Measurements from ENCODE around the gene ACSL3. TPM values are rescaled to one million over a fixed set of nuclear protein-coding genes. Genes with fewer than 3 reads are reported as not detected.

The ACSL3 gene
- total RNA-seq, 1 experiment from 2014 or later, result 236 TPM

DNA sequence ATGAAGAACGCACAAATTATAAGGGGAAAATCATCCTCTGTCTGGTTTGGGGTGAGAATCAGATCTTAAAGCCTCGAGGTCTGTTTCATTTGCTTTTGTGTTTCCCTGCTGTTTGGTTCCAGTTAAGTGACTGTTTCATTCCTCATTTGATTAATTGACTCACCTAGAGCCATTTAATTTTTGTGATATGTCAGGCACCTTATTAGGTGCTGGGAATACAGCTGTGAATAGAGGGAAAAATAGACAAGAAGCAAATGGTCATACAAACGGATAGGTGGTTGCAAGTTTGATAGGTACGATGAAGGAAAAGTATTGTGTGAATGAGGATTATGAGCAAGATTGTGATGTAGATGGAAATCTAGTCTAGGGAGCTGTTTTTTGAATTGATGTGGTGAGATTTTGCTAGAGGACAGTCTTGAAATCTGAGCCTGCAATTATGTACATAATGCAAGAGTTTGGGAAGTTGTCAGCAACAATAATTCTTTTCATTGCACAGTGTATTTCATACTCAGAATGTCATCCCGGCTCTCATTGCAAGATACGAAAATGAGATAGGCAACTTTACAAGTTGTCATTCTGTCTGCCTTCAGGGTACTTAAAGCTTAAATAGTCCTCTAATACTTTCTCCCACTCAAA is 2.2 kb downstream of the ACSL3 start:
- H2AFZ ChIP-seq (ENCODE audit: low read length), result no peak overlapping the region
- intact Hi-C loops (cut with micrococcal nuclease), result loop anchor here (1.0 kb wide), 1 partner anchor 173 kb away; no protein-coding TSS in a partner anchor
- H3K9ac ChIP-seq (ENCODE audit: low read length), result peak overlapping the region; percentile 88; the same call in 1 of the 2 replicates
- H3K4me3 ChIP-seq (ENCODE audit: low read length), result peak overlapping the region; percentile 76
- no peaks in the 10 kb centered on the region for H3K9me2 ChIP-seq (replicated peaks; ENCODE audit: low read length)
- no peaks in the 10 kb centered on the region for H3K36me3 ChIP-seq (ENCODE audit: low read depth, low read length)
- peaks cover 60% of the 10 kb centered on the region for H4K20me1 ChIP-seq (ENCODE audit: low read length)
- DNase-seq (peak; percentile 41), ATAC-seq (no peak)
- peak overlapping the region; percentile 87 for H3K4me2 ChIP-seq (ENCODE audit: low read length)
- CTCF ChIA-PET, result interaction anchor here (0.7 to 1.6 kb wide), 4 partner anchors 19 to 155 kb away, joined by 3 to 8 read pairs (median 6); no protein-coding TSS in a partner anchor
- peaks cover 72% of the 10 kb centered on the region for H3K79me2 ChIP-seq (ENCODE audit: low read length)
- POLR2A ChIA-PET (ENCODE audit: unreplicated experiment), result no interaction called here
- H3K4me1 ChIP-seq (ENCODE audit: insufficient read depth, low read length), result peaks cover 41% of the 10 kb centered on the region
- no peaks in the 10 kb centered on the region for H3K27me3 ChIP-seq (ENCODE audit: low read length)
- H3K9me3 ChIP-seq (ENCODE audit: low read length), result no peaks in the 10 kb centered on the region
- H3K27ac ChIP-seq (ENCODE audit: low read length), result no peak overlapping the region
- H3F3A ChIP-seq (ENCODE audit: low read length, unreplicated experiment), result peaks cover 10% of the 10 kb centered on the region
- TSS peak; percentile 47 for BruUV-seq (replicated peaks)
- TF ChIP-seq, protein P1, sequence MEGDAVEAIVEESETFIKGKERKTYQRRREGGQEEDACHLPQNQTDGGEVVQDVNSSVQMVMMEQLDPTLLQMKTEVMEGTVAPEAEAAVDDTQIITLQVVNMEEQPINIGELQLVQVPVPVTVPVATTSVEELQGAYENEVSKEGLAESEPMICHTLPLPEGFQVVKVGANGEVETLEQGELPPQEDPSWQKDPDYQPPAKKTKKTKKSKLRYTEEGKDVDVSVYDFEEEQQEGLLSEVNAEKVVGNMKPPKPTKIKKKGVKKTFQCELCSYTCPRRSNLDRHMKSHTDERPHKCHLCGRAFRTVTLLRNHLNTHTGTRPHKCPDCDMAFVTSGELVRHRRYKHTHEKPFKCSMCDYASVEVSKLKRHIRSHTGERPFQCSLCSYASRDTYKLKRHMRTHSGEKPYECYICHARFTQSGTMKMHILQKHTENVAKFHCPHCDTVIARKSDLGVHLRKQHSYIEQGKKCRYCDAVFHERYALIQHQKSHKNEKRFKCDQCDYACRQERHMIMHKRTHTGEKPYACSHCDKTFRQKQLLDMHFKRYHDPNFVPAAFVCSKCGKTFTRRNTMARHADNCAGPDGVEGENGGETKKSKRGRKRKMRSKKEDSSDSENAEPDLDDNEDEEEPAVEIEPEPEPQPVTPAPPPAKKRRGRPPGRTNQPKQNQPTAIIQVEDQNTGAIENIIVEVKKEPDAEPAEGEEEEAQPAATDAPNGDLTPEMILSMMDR (conservative IDR thresholded peaks at IDR 0.05; ENCODE audit: low read depth, low read length), result no peak
- TF ChIP-seq EZH2 (IDR thresholded peaks at IDR 0.05; ENCODE audit: low read length, unreplicated experiment) (no peak), EZH2phosphoT487 (IDR thresholded peaks at IDR 0.05; ENCODE audit: borderline replicate concordance, low read length) (no peak)

GRCh38 chr2:222864296-222864695 is 3.5 kb downstream of the ACSL3 start:
- Histone ChIP-seq H3K27me3 (ENCODE audit: low read length) (no peaks in the 10 kb centered on the region), H3K4me3 (ENCODE audit: low read length) (peak overlapping the region; percentile 76), H3K9me3 (ENCODE audit: low read length) (no peaks in the 10 kb centered on the region), H3F3A (ENCODE audit: low read length, unreplicated experiment) (peaks cover 9% of the 10 kb centered on the region), H3K4me2 (ENCODE audit: low read length) (peak overlapping the region; percentile 87), H3K4me1 (ENCODE audit: insufficient read depth, low read length) (peaks cover 38% of the 10 kb centered on the region), H3K79me2 (ENCODE audit: low read length) (peaks cover 84% of the 10 kb centered on the region), H3K27ac (ENCODE audit: low read length) (no peak overlapping the region), H3K9me2 (replicated peaks; ENCODE audit: low read length) (no peaks in the 10 kb centered on the region), H3K36me3 (ENCODE audit: low read depth, low read length) (no peaks in the 10 kb centered on the region), H3K9ac (ENCODE audit: low read length) (no peak overlapping the region), H4K20me1 (ENCODE audit: low read length) (peaks cover 73% of the 10 kb centered on the region), H2AFZ (ENCODE audit: low read length) (no peak overlapping the region)
- CTCF ChIA-PET, result no interaction called here
- intact Hi-C loops (cut with micrococcal nuclease), result no loop called here
- DNase-seq, result peak; percentile 51
- POLR2A ChIA-PET (ENCODE audit: unreplicated experiment), result no interaction called here
- TF ChIP-seq, protein P1 (conservative IDR thresholded peaks at IDR 0.05; ENCODE audit: low read depth, low read length), result no peak
- TF ChIP-seq EZH2phosphoT487 (IDR thresholded peaks at IDR 0.05; ENCODE audit: borderline replicate concordance, low read length) (no peak), EZH2 (IDR thresholded peaks at IDR 0.05; ENCODE audit: low read length, unreplicated experiment) (no peak)
- BruUV-seq (replicated peaks), result no TSS peak
- ATAC-seq, result no peak

DNA sequence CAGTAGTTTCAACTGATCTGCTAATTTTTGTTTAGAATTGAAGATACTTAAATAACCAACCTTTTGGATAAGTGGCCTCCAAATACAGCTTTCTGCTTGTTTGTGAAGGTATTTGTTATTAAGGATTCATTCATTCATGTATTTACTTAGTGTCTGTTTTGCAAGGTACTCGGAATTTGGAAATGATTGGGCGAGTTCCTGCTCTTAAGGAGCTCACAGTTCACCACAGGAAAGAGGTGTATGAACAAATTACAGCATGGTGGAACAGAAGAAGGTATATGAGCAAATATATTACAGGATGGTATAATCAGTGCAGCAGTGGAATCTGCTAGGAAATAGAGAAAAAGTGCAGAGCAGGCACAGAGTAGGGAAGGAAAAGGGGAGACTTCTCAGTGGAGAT is 4.5 kb downstream of the ACSL3 start:
- H3K79me2 ChIP-seq (ENCODE audit: low read length), result peaks cover 95% of the 10 kb centered on the region
- no peak overlapping the region for H3K27ac ChIP-seq (ENCODE audit: low read length)
- no peaks in the 10 kb centered on the region for H3K9me2 ChIP-seq (replicated peaks; ENCODE audit: low read length)
- no peak for TF ChIP-seq EZH2phosphoT487 (IDR thresholded peaks at IDR 0.05; ENCODE audit: borderline replicate concordance, low read length)
- TF ChIP-seq EZH2 (IDR thresholded peaks at IDR 0.05; ENCODE audit: low read length, unreplicated experiment), result no peak
- TF ChIP-seq, protein P1 (conservative IDR thresholded peaks at IDR 0.05; ENCODE audit: low read depth, low read length), result no peak
- peak overlapping the region; percentile 87 for H3K4me2 ChIP-seq (ENCODE audit: low read length)
- no peak for DNase-seq
- intact Hi-C loops (cut with micrococcal nuclease), result no loop called here
- H4K20me1 ChIP-seq (ENCODE audit: low read length), result peaks cover 83% of the 10 kb centered on the region
- no peaks in the 10 kb centered on the region for H3K36me3 ChIP-seq (ENCODE audit: low read depth, low read length)
- H3K4me1 ChIP-seq (ENCODE audit: insufficient read depth, low read length), result peaks cover 36% of the 10 kb centered on the region
- H3K27me3 ChIP-seq (ENCODE audit: low read length), result no peaks in the 10 kb centered on the region
- no TSS peak for BruUV-seq (replicated peaks)
- ChIA-PET CTCF (no interaction called here), POLR2A (ENCODE audit: unreplicated experiment) (interaction anchor here (0.6 kb wide), 1 partner anchor 68 kb away, joined by 3 read pairs; no protein-coding TSS in a partner anchor)
- no peak overlapping the region for H3K9ac ChIP-seq (ENCODE audit: low read length)
- H2AFZ ChIP-seq (ENCODE audit: low read length), result no peak overlapping the region
- H3K4me3 ChIP-seq (ENCODE audit: low read length), result peak overlapping the region; percentile 9; the same call in 1 of the 2 replicates
- H3F3A ChIP-seq (ENCODE audit: low read length, unreplicated experiment), result peaks cover under 1% of the 10 kb centered on the region
- no peak for ATAC-seq
- H3K9me3 ChIP-seq (ENCODE audit: low read length), result no peaks in the 10 kb centered on the region
